IPS DF 6.9 (cell line): ENCODE measurements around the gene ABTB1.

Experiments
- DNase-seq: peaks from one replicate; pipeline ENCODE4 v3.0.0-alpha.2; 2013; ENCODE audit warnings: low read depth, low spot score
- H3K27ac ChIP-seq: one replicate; pipeline ENCODE4 v1.5.1; 2013; ENCODE audit warnings: low read length, control low read depth
- H3K27me3 ChIP-seq: 2 replicates; pipeline ENCODE4 v1.6.1; 2013; ENCODE audit warnings: mild to moderate bottlenecking, low read length; ENCODE audit not compliant: control insufficient read depth, insufficient read depth
- H3K36me3 ChIP-seq: 2 replicates; pipeline ENCODE4 v1.6.1; 2013; ENCODE audit warnings: low read length; ENCODE audit not compliant: control insufficient read depth, insufficient read depth
- H3K4me1 ChIP-seq: 2 replicates; pipeline ENCODE4 v1.6.1; 2013; ENCODE audit warnings: low read length; ENCODE audit not compliant: control insufficient read depth, insufficient read depth
- H3K4me3 ChIP-seq: 2 replicates; pipeline ENCODE4 v1.5.1; 2013; ENCODE audit warnings: mild to moderate bottlenecking, low read length
- H3K9me3 ChIP-seq: 2 replicates; pipeline ENCODE4 v1.6.1; 2013; ENCODE audit warnings: low read length, inconsistent platforms; ENCODE audit not compliant: control insufficient read depth, insufficient read depth
- WGBS: extraction: QIAGEN DNeasy Blood & Tissue Kit; methylation state at CpG from one replicate; pipeline ENCODE4 v1.1.7; 2013; ENCODE audit warnings: mixed read lengths, missing lambda C conversion rate; ENCODE audit not compliant: insufficient read length, insufficient coverage; 5-methylcytosine and 5-hydroxymethylcytosine counted together

Gene ABTB1

GRCh38 chr3:127687228-127687737 is 14.5 kb downstream of the ABTB1 start:
- H3K36me3 ChIP-seq, result no peaks in the 10 kb centered on the region
- H3K9me3 ChIP-seq, result no peaks in the 10 kb centered on the region
- no peak overlapping the region for H3K4me3 ChIP-seq
- 100% methylated on average over 2 of the region's 2 CpGs for WGBS
- no peak for DNase-seq
- no peak overlapping the region for H3K27ac ChIP-seq
- H3K4me1 ChIP-seq, result peaks cover 2% of the 10 kb centered on the region
- no peaks in the 10 kb centered on the region for H3K27me3 ChIP-seq

DNA sequence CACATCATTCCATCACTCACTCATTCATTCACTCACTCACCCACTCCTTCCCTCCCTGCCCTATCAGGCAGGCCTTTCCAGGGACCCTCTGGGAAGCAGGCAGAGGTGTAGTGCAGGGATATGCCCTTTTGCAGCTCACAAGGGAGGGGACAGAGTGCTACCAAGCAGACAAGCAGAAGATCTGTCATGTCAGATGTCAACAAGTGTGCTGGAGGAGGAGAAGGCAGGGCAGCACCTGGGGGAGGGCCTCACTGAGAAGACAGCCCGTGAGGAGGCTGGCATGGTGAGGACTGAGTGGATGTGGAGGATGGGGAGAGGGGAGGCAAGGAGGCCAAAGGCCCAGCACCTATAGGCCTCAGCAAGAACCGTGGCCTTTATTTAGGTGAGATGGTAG is 15.3 kb downstream of the ABTB1 start:
- no peak for DNase-seq
- H3K9me3 ChIP-seq, result no peaks in the 10 kb centered on the region
- H3K27me3 ChIP-seq, result no peaks in the 10 kb centered on the region
- H3K27ac ChIP-seq, result no peak overlapping the region
- H3K4me3 ChIP-seq, result no peak overlapping the region
- peaks cover 2% of the 10 kb centered on the region for H3K4me1 ChIP-seq
- WGBS, result no CpG with 5 or more reads among the region's 2 CpGs
- H3K36me3 ChIP-seq, result no peaks in the 10 kb centered on the region

DNA sequence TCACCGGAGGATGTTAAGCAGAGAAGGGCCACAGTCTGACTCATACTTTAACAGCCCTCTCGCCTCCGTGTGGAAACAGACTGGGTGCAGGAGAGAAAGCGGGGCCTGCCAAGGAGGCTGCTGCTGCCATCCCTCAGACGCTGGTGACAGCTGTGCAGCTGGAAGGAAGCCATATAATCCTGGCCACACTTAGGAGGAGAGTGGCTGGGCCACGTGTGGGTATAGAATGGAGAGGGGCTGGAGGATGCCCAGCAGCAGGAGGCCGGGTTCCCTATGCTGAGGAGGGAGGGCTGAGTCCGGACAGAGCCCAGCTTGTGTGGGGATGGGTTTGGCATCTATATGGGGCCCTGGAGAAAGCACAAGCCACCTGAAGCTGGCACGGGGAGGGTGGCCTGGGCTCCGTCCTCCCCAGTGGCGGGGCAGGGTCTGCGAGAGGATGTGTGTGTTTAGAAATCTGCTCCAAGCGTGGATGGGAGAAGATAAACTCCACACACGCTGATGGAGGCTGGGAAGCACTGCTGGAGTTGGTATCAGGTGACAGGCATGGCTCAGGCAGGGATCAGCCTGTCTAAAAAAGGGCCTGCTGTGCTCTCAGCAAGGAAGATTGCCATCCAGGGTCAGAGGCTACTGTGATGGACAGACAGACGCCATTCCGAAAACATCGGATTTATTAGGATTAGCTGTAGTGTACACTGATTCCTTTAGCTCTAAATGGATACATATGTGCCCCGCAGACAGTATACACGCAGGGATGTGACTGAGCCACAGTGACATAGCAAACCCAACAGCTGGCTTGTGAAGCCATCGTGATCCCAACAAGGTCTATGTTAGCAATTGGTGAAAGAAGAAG is 15.9 kb downstream of the ABTB1 start:
- Histone ChIP-seq H3K27me3 (no peaks in the 10 kb centered on the region), H3K4me3 (no peak overlapping the region), H3K9me3 (no peaks in the 10 kb centered on the region), H3K27ac (no peak overlapping the region), H3K4me1 (peaks cover 2% of the 10 kb centered on the region), H3K36me3 (no peaks in the 10 kb centered on the region)
- DNase-seq, result no peak
- WGBS, result no CpG with 5 or more reads among the region's 20 CpGs

- Histone ChIP-seq H3K9me3 (no peaks in the 10 kb centered on the region), H3K27ac (no peak overlapping the region), H3K4me1 (peaks cover 2% of the 10 kb centered on the region), H3K36me3 (no peaks in the 10 kb centered on the region), H3K27me3 (no peaks in the 10 kb centered on the region), H3K4me3 (no peak overlapping the region)
- WGBS, result no CpG with 5 or more reads among the region's 19 CpGs
- DNase-seq, result no peak
These were observed 16.6 kb downstream of the ABTB1 start for GRCh38 chr3:127689266-127689860.

DNA sequence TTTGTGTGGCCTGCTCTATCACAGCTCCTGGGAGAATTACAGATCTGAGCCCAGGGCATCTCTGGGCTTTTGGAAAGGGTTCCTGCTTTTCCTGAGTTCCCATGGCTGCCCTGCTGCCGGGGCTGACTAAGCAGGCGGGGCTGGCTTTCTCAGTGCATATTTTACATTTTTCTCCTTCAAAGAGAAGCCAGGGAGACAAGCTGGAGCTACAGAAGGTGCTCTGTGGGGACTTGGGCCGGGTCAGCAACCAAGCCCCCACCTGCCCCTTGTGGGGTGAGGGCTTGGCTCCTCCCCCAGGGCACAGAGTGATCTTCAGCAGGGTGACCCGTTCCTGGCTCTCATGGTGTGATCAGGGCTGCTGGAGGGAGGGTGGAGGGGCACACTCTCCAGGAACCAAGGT is 17.4 kb downstream of the ABTB1 start:
- WGBS, result no CpG with 5 or more reads among the region's 4 CpGs
- no peak for DNase-seq
- no peaks in the 10 kb centered on the region for H3K27me3 ChIP-seq
- no peaks in the 10 kb centered on the region for H3K36me3 ChIP-seq
- H3K4me1 ChIP-seq, result peaks cover 2% of the 10 kb centered on the region
- no peak overlapping the region for H3K4me3 ChIP-seq
- H3K27ac ChIP-seq, result no peak overlapping the region
- H3K9me3 ChIP-seq, result no peaks in the 10 kb centered on the region

DNA sequence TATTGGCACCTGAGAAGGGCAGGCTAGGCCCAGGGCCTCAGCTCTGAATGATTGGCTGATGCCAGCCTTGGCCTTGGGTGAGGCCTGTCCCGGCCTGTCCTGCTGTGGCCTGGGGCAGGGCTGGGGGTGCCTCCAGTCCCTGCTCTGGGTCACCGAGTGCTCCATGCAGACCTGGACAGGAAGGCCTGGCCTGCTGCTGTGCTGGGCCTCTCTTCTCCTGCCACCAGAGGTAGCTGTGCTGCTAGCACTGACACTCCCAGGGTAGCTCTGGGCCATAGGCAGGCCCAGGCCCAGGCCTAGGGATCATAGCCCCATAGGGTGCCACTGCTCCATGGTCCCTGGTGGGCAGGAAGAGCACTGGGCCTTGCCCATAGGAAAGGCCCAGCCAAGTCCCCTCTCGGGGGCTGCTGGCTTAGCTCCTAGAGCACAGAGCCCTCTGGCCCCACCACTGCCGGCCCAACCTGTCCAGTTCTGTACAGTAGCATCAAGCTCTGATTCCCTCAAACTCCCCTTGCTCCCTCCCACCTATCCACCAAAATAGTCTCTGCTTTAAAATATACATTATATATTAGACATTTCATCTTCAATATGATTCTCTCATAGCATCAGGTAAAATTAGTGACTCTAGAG is 18.2 kb downstream of the ABTB1 start:
- Histone ChIP-seq H3K9me3 (no peaks in the 10 kb centered on the region), H3K36me3 (no peaks in the 10 kb centered on the region), H3K27me3 (no peaks in the 10 kb centered on the region), H3K4me3 (no peak overlapping the region), H3K27ac (no peak overlapping the region), H3K4me1 (peaks cover 2% of the 10 kb centered on the region)
- no CpG with 5 or more reads among the region's 4 CpGs for WGBS
- no peak for DNase-seq

DNA sequence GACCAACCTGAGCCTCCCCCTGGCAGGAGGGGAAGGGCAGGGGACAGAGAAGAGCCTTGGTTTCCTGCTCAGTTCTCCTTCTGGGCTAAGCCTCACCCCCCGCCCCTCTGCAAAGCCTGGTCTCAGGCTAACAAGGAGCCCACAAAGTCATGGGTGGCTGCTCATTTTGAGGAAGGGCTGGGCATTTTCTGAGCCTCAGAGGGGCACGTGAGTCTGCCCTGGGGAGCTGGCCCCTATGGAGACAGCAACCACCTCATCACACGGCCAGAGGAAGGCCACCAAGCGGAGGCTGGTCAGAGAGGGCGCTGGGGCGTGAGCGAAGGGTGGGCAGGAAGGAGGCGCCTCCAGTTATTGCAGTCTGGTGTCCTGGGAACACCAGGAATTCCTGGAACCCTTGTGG is 18.7 kb downstream of the ABTB1 start:
- H3K27ac ChIP-seq, result no peak overlapping the region
- DNase-seq, result no peak
- H3K9me3 ChIP-seq, result no peaks in the 10 kb centered on the region
- no peaks in the 10 kb centered on the region for H3K36me3 ChIP-seq
- no peak overlapping the region for H3K4me3 ChIP-seq
- H3K27me3 ChIP-seq, result no peaks in the 10 kb centered on the region
- peaks cover 2% of the 10 kb centered on the region for H3K4me1 ChIP-seq
- no CpG with 5 or more reads among the region's 8 CpGs for WGBS

DNA sequence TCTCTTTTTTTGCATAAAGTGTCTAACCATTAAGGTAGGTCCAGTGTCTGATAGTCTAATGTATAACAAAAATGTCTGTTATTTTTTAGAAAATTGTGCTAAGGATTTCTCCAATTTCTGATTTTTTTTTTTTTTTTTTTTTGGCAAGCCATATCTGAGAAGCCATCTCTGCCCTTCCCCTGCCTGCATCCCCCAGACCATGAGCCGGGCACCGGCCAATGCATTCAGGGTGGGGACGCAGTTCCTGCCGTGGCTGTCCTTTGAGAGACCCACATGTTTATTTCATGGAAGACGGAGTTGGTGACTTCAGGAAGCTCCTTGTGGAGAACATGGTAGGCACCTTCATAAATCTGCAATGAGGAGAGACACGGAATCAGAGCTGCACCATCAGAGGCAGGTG is 19.2 kb downstream of the ABTB1 start:
- Histone ChIP-seq H3K27me3 (no peaks in the 10 kb centered on the region), H3K4me3 (no peak overlapping the region), H3K9me3 (no peaks in the 10 kb centered on the region), H3K36me3 (no peaks in the 10 kb centered on the region), H3K4me1 (peaks cover 3% of the 10 kb centered on the region), H3K27ac (no peak overlapping the region)
- WGBS, result no CpG with 5 or more reads among the region's 6 CpGs
- DNase-seq, result no peak

DNA sequence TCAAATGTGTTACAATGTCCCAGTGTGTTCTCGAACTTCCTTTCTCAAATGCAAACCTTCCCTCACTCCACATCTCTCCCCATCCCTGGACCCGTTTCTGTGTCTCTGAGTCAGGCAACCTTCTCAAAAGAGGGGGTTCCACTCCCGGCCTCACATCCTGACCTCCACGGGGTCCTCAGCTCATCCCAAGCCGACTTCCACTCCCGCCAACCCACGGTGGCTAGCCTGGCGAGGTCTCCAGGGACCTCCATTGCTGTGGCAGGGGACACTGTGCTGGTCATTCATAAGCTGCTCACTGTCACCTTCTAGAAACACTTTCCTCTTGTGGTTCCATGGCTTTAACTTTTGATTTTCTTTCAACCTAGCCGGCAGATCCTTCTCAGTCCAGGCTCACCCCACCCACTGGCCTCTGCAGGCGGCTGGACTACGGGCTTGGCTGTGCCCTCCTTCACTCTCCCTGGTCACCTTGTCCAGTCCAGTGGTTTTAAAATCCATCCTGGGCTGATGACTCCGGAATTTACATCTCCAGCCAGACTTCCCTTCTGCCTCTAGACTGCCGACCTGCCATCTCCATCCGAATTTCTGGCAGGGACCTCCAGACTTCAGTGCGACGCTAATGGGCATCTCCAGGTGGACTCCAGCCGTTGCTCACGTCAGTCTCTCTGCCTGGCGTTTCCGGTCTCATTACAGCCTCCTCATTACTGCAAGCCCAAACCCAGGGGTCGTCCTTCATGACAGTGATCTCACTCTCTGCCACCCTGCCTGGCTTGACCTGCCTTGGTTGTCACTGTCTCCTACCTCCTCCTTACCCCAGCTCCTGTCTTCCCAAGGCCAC is 20.0 kb downstream of the ABTB1 start:
- peaks cover 3% of the 10 kb centered on the region for H3K4me1 ChIP-seq
- H3K9me3 ChIP-seq, result no peaks in the 10 kb centered on the region
- DNase-seq, result no peak
- no peaks in the 10 kb centered on the region for H3K27me3 ChIP-seq
- no peak overlapping the region for H3K4me3 ChIP-seq
- no peak overlapping the region for H3K27ac ChIP-seq
- WGBS, result no CpG with 5 or more reads among the region's 21 CpGs
- H3K36me3 ChIP-seq, result no peaks in the 10 kb centered on the region

DNA sequence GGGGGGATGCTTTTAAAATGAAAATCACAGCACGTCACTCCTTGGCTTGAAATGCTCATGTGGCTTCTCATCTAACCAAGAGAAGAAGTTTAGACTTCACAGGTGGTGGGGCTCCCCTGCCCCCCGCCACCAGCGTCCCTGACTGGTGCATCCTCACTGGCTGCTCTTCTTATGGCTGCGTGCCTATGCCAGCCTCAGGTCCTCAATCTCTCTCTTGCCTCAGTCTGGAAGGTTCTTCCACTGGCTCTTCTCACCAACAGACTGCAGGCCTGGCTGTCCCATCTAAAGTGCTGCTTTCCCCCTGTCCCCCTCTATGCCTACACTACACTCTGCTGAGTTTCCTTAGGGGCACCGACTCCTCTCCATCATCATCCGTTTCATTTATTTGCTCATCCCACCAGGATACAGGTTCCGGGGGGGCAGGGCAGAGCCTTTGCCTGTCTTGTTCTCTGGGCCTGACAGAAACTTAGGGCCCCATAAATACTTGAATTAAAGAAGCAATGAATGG is 20.6 kb downstream of the ABTB1 start:
- peaks cover 3% of the 10 kb centered on the region for H3K4me1 ChIP-seq

More for the DNA sequence above, 20.6 kb downstream of the ABTB1 start:
- H3K27me3 ChIP-seq, result no peaks in the 10 kb centered on the region
- no peak overlapping the region for H3K27ac ChIP-seq
- no peaks in the 10 kb centered on the region for H3K9me3 ChIP-seq
- no peaks in the 10 kb centered on the region for H3K36me3 ChIP-seq
- no peak for DNase-seq
- H3K4me3 ChIP-seq, result no peak overlapping the region
- WGBS, result no CpG with 5 or more reads among the region's 7 CpGs
